ACHN (cell line): ENCODE measurements around the gene PODXL.
"Not testable (repeated sequence)": the region's sequence is repeated elsewhere in the genome, so short reads cannot be mapped to it uniquely, and the experiment has no call there.

Experiments used
- DNase-seq: peaks from one replicate; pipeline ENCODE4 v3.0.0-alpha.2; 2015
- in situ Hi-C: cut with HindIII; loops from 2 replicates; pipeline ENCODE4 v1.10.0; 2017; ENCODE audit warnings: low sequenced_read_pairs, low pct_ligation_motif_present, low pct_unique_long_range_greater_than_20kb

Gene PODXL

DNA sequence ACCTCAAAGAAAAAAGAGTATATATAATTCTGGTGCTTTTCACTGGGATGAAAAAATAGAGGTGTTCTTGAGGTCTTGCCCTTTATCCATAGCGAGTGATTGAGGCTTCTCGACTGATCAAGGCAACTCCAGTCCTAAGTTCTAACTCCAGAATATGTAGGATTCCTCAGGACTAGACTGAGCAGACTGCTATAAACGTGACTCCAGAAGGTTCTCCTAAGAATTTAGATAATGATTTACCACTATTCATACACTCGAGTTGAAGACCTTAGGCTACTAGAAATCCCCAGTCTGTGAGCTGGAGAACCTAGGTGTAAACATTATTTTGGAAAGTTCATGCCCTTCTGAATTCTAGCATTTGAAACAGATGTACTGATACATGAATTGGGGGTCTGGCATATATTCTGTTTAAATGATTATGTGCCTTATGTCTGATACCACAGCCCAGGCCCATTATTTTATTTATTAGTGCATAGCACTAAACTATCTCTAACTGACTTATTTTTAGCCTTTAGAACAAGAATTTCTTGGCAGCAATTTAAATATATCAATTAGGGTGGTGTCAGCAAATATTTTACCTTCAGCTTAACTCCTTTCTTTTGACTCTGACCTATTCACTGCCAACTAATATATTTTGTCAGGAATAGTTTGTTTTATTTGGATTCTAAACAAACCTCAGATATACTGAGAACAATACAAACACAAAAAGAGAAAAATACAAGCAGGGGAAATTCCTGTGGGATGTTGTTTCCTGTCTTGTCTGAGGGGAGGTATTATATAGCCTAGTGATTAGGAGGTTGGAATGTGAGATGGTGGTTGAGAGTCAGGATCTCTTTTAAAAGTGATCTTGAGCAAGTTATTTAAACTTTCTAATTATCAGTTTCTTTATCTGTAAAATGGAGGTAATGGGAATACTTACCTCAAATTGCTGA, 75.8 kb downstream of the PODXL start:
- in situ Hi-C loops, result no loop called here
- peak; percentile 66 for DNase-seq

DNA sequence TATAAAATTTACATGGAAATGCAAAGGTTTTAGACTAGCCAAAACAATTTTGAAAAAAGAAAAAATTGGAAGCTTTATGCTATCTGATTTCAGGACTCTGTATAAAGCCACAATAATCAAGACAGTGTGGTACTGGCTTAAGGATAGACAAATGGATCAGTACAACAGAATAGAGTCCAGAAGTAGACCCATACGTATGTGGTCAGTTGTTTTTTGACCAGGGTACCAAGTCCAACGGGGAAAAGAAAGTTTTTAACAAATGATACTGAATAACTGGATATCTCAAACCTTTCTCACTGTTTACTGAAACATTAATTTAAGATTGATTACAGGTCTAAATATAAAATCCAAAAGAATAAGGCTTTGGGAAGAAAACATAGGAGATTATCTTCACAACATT, 79.7 kb downstream of the PODXL start:
- DNase-seq, result no peak
- in situ Hi-C loops, result no loop called here

GRCh38 chr7:131471250-131472004, 85.0 kb downstream of the PODXL start:
- DNase-seq, result no peak
- in situ Hi-C loops, result no loop called here

GRCh38 chr7:131467788-131468187, 88.6 kb downstream of the PODXL start:
- DNase-seq, result no peak
- in situ Hi-C loops, result no loop called here

DNA sequence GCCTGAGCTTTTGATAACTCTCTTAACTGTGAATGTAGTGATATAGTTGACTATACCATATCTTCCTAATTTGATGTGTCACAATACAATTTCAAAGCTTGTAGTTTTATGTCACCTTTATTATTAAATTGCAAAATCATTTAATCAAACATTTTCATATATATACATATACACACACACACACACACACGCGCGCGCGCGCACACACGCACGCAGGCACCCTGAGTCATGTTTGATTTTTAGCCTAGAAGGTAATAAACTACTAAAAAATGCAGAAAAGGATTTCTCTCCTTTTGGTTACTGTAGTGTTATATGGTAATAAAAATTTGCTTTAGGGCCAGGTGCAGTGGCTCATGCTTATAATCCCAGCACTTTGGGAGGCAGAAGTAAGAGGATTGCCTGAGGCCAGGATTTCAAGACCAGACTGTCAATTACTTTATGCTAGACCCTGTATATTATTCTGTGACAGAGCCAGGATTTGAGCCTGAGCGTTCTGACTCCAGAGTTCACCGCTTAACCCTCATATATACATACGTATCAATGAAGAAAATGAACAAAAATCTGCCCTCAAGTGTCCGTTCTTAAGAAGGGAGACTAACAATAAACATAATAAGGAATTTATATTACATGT, 89.6 kb downstream of the PODXL start:
- in situ Hi-C loops, result no loop called here
- no peak for DNase-seq

DNA sequence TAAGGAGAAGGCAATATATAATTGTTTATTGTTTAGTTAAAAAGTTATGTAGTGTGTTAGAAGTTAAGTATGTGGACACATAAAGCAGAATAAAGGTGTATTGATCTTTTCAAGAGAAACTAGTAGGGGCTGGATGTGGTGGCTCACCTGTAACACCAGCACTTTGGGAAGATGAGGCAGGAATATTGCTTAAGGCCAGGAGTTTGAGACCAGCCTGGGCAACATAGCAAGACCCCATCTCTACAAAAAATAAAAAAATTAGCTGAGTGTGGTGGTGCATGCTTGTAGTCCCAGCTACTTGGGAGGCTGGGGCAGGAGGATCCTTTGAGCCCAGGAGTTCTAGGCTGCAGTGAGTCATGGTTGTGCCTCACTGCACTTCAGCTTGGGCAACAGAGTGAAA, 93.7 kb downstream of the PODXL start:
- DNase-seq, in situ Hi-C loops: not testable (repeated sequence)

- no peak for DNase-seq
- in situ Hi-C loops, result no loop called here
Observed at GRCh38 chr7:131462059-131462458, 94.4 kb downstream of the PODXL start.

DNA sequence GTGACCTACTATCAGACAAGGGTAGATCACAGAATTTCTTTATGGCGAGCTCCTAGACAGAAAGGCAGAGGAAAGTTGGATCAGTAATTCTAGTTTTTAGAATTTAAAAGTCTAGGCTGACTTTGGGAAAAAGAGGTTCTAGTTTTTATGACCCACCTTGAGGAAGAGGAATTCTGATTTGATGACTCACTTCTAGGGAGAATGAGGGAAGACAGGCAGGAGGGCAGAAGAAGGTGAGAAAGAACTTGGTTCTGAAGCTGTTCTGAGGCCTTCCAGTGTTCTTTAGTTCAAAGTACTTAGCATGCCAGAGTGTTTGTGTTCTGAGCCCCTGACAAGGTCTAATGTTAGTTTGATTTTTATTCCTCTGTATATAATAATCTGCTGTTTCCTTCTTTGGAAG, 97.2 kb downstream of the PODXL start:
- peak; percentile 57 for DNase-seq
- in situ Hi-C loops, result no loop called here

GRCh38 chr7:131456338-131456737, 100.1 kb downstream of the PODXL start:
- in situ Hi-C loops, result no loop called here
- DNase-seq, result no peak

DNA sequence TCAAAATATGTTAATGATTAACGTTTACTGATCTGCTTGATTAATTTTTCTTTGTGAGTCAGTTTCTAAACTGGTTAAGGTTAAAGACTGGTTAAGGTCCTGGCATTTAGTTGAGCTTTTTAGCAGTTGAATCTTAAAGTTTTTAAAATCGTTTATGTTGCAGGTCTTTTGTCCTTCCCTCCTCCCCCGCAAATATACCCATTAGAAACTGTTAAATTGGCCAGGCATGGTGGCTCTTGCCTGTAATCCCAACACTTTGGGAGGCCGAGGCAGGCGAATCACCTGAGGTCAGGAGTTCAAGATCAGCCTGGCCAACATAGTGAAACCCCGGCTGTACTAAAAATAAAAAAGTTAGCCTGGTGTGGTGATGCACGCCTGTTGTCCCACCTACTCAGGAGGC, 100.9 kb downstream of the PODXL start:
- in situ Hi-C loops, result no loop called here
- DNase-seq, result peak; percentile 68

- DNase-seq, result peak; percentile 30
- in situ Hi-C loops, result no loop called here
Observed at GRCh38 chr7:131455001-131455400, 101.4 kb downstream of the PODXL start.

GRCh38 chr7:131454498-131454897, 101.9 kb downstream of the PODXL start:
- in situ Hi-C loops, result no loop called here

More at GRCh38 chr7:131454498-131454897, 101.9 kb downstream of the PODXL start:
- peak; percentile 22 for DNase-seq
